ENCODE data around the gene SCN2A. TPM values are rescaled to one million over a fixed set of nuclear protein-coding genes. Genes with fewer than 3 reads are reported as not detected.

The SCN2A gene
- polyA plus RNA-seq, 6 donors from 2014 or later: 0.04 to 0.27 (median 0.16) TPM; not detected in 2

- no peak overlapping the region for H3K27ac Mint-ChIP-seq
- H3K27me3 Mint-ChIP-seq: peaks cover 3 to 11% (median 8%) of the 10 kb centered on the region in 3 donors
- peaks cover 4 to 18% of the 10 kb centered on the region in 2 donors for H3K36me3 Mint-ChIP-seq
- H3K9me3 Mint-ChIP-seq: peaks cover 7 to 46% (median 22%) of the 10 kb centered on the region in 7 donors
- H3K4me3 Mint-ChIP-seq: no peak overlapping the region
- DNase-seq: no peak
- no peak for ATAC-seq (ENCODE audit: low read depth in 2 of 2)
- H3K4me1 Mint-ChIP-seq: no peaks in the 10 kb centered on the region
Measured at GRCh38 chr2:165420231-165420630, 181.0 kb downstream of the SCN2A start.

GRCh38 chr2:165423081-165423480 lies 183.9 kb downstream of the SCN2A start:
- Mint-ChIP-seq H3K27me3 (peaks cover 3 to 15% (median 5%) of the 10 kb centered on the region in 3 donors), H3K36me3 (peaks cover 4 to 8% of the 10 kb centered on the region in 2 donors), H3K4me1 (no peaks in the 10 kb centered on the region), H3K9me3 (peaks cover 6 to 22% (median 8%) of the 10 kb centered on the region in 7 donors), H3K27ac (no peak overlapping the region), H3K4me3 (no peak overlapping the region)
- ATAC-seq (ENCODE audit: low read depth in 2 of 2) (no peak), DNase-seq (no peak)

DNA sequence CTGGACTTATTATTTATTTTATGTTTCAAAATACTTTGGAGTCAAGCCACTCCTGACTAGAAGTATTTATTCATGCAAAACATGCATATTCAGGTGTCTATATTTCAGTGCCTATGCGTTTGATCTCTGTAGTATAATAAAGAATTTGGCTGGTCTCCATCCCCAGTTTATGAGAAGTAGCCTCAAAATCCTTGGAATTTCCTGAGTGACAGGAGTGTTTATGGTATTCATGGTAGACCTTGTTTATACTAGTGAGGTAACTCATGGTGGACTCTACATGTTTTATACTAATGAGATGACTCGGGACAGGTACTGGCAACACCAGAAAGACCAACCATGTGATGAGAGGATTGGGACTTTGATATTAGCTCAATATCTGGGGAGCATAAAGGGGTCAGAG lies 186.3 kb downstream of the SCN2A start:
- no peaks in the 10 kb centered on the region for H3K4me1 Mint-ChIP-seq
- H3K4me3 Mint-ChIP-seq: no peak overlapping the region
- ATAC-seq (ENCODE audit: low read depth in 2 of 2) (no peak), DNase-seq (no peak)
- H3K27ac Mint-ChIP-seq: no peak overlapping the region
- H3K36me3 Mint-ChIP-seq: peaks cover 4 to 8% of the 10 kb centered on the region in 2 donors
- peaks cover 0 to 8% (median 5%) of the 10 kb centered on the region in 3 donors for H3K27me3 Mint-ChIP-seq
- H3K9me3 Mint-ChIP-seq: peaks cover 6 to 22% (median 8%) of the 10 kb centered on the region in 7 donors

- no peak overlapping the region for H3K4me3 Mint-ChIP-seq
- H3K36me3 Mint-ChIP-seq: peaks cover 0 to 8% of the 10 kb centered on the region in 2 donors
- peaks cover 3 to 14% (median 7%) of the 10 kb centered on the region in 7 donors for H3K9me3 Mint-ChIP-seq
- H3K27me3 Mint-ChIP-seq: peaks cover 0 to 8% (median 5%) of the 10 kb centered on the region in 3 donors
- H3K4me1 Mint-ChIP-seq: no peaks in the 10 kb centered on the region
- DNase-seq (no peak), ATAC-seq (ENCODE audit: low read depth in 2 of 2) (no peak)
- H3K27ac Mint-ChIP-seq: no peak overlapping the region
Measured at GRCh38 chr2:165427686-165428085, 188.5 kb downstream of the SCN2A start.

GRCh38 chr2:165428926-165429325 lies 189.7 kb downstream of the SCN2A start:
- H3K27me3 Mint-ChIP-seq: peaks cover 0 to 8% (median 5%) of the 10 kb centered on the region in 3 donors
- DNase-seq: no peak
- H3K36me3 Mint-ChIP-seq: no peaks in the 10 kb centered on the region
- H3K27ac Mint-ChIP-seq: no peak overlapping the region
- ATAC-seq (ENCODE audit: low read depth in 2 of 2): no peak
- H3K9me3 Mint-ChIP-seq: peaks cover 0 to 4% (median 0%) of the 10 kb centered on the region in 7 donors
- H3K4me3 Mint-ChIP-seq: no peak overlapping the region
- H3K4me1 Mint-ChIP-seq: no peaks in the 10 kb centered on the region

DNA sequence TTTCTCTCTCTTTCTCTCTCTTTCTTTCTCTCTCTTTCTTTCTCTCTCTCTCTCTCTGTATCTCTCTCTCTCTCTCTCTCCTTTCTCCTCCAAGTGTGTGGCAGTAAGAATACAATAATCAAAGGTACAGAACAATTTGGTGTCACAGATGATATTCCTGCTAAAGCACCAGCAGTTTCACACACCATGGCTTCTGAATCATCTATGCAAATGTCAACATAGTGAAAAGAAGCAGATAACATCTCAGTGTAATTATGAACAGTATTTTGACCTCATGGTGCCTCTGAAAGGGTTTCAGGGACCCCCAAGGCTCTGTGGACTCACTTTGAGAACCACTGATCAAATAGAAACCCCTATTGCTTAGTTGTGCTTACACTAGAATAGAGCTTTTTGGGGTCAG lies 191.8 kb downstream of the SCN2A start:
- ATAC-seq (ENCODE audit: low read depth in 2 of 2) (no peak), DNase-seq (no peak)
- no peak overlapping the region for H3K4me3 Mint-ChIP-seq
- H3K36me3 Mint-ChIP-seq: no peaks in the 10 kb centered on the region
- no peaks in the 10 kb centered on the region for H3K4me1 Mint-ChIP-seq
- H3K9me3 Mint-ChIP-seq: peaks cover 0 to 4% (median 0%) of the 10 kb centered on the region in 7 donors
- H3K27ac Mint-ChIP-seq: no peak overlapping the region
- peaks cover 0 to 8% (median 5%) of the 10 kb centered on the region in 3 donors for H3K27me3 Mint-ChIP-seq

DNA sequence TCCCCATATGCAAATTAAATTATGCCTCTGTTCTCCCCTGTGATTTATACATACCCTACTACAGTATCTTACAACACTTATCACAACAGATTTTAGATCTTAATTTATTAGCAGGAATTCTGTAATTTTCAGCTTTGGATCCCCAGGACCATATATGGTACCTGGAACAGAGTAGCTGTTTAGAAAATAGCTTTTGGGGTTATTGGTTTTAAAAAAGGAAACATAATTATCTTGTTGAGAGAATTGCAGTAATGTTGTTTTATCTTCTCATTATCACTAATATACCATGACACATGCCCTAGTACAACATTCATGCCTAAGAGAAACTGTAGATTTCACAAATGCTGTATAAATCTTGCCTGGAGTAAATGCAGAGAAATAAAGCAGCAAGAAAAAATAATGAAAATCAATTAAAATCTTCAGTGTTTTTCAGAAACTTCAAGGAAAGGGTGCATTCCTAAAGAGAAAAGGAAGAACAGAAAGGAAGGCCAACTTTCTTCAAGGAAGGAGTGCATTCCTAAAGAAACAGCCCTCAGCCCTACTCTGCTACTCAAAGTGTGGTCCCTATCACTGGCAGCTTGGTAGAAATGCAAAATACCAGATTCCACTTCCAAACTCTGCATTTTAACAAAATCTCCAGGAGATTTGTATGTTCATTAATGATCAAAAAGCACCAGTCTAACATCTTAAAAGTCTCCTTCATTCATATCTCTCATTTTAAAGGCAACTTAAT lies 193.2 kb downstream of the SCN2A start:
- DNase-seq: no peak
- Mint-ChIP-seq H3K36me3 (no peaks in the 10 kb centered on the region), H3K4me1 (peaks cover 0 to 2% (median 0%) of the 10 kb centered on the region in 3 donors), H3K27ac (no peak overlapping the region), H3K4me3 (no peak overlapping the region), H3K9me3 (peaks cover 0 to 4% (median 0%) of the 10 kb centered on the region in 7 donors), H3K27me3 (peaks cover 0 to 8% (median 5%) of the 10 kb centered on the region in 3 donors)
- ATAC-seq (ENCODE audit: low read depth in 2 of 2): no peak

GRCh38 chr2:165434865-165435496 lies 195.8 kb downstream of the SCN2A start:
- Mint-ChIP-seq H3K9me3 (no peaks in the 10 kb centered on the region), H3K36me3 (no peaks in the 10 kb centered on the region), H3K27ac (no peak overlapping the region), H3K4me1 (peaks cover 0 to 2% (median 0%) of the 10 kb centered on the region in 3 donors), H3K27me3 (no peaks in the 10 kb centered on the region), H3K4me3 (no peak overlapping the region)
- ATAC-seq (ENCODE audit: low read depth in 2 of 2) (no peak), DNase-seq (no peak)

GRCh38 chr2:165435611-165436010 lies 196.4 kb downstream of the SCN2A start:
- ATAC-seq (ENCODE audit: low read depth in 2 of 2): no peak
- H3K9me3 Mint-ChIP-seq: no peaks in the 10 kb centered on the region
- H3K27me3 Mint-ChIP-seq: no peaks in the 10 kb centered on the region
- DNase-seq: no peak
- peaks cover 0 to 2% (median 0%) of the 10 kb centered on the region in 3 donors for H3K4me1 Mint-ChIP-seq
- no peaks in the 10 kb centered on the region for H3K36me3 Mint-ChIP-seq
- no peak overlapping the region for H3K4me3 Mint-ChIP-seq
- H3K27ac Mint-ChIP-seq: no peak overlapping the region

GRCh38 chr2:165436559-165436958 lies 197.3 kb downstream of the SCN2A start:
- ATAC-seq (ENCODE audit: low read depth in 2 of 2) (no peak), DNase-seq (no peak)
- Mint-ChIP-seq H3K9me3 (no peaks in the 10 kb centered on the region), H3K27me3 (no peaks in the 10 kb centered on the region), H3K4me1 (peaks cover 0 to 2% (median 0%) of the 10 kb centered on the region in 3 donors), H3K36me3 (no peaks in the 10 kb centered on the region), H3K4me3 (no peak overlapping the region), H3K27ac (no peak overlapping the region)

DNA sequence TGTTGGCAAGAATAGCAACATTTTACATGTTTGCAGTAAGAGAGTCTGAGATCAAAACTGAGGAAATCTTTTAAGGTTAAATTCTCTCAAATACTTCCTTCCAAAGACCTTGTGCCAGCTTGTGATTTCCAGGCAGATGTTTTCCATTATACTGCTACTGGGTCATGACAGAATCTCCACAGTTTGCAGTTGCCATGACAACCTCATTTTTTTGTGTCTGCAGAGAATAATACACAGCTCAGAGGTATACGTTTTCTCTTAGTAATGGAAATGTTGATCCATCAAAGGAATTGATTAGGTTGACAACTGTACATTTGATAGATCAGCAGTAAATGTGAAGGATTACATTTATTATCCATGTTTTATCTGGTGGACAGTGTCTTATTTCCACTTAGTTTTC lies 201.2 kb downstream of the SCN2A start:
- H3K4me1 Mint-ChIP-seq: peaks cover 0 to 2% (median 0%) of the 10 kb centered on the region in 3 donors
- H3K4me3 Mint-ChIP-seq: no peak overlapping the region
- H3K36me3 Mint-ChIP-seq: no peaks in the 10 kb centered on the region
- no peak for DNase-seq
- no peak for ATAC-seq (ENCODE audit: low read depth in 2 of 2)
- H3K27ac Mint-ChIP-seq: no peak overlapping the region
- H3K9me3 Mint-ChIP-seq: no peaks in the 10 kb centered on the region
- H3K27me3 Mint-ChIP-seq: no peaks in the 10 kb centered on the region
